Keratinocyte (primary cell): ENCODE data around the gene FAM136A. TPM values are rescaled to one million over a fixed set of nuclear protein-coding genes. Genes with fewer than 3 reads are reported as not detected.

Source experiments
- DNase-seq: peaks from one replicate; pipeline ENCODE4 v3.0.0-alpha.2; 2011; ENCODE audit warnings: low read depth, missing footprints, low spot score
- FAIRE-seq: peaks from 2 replicates; lab custom pipeline; 2011; peaks lifted over from hg19 to GRCh38; lab: Jason Lieb, UNC
- H2AFZ ChIP-seq: 2 replicates; pipeline ENCODE4 v1.6.0; 2012; ENCODE audit warnings: low read length, control low read depth, inconsistent platforms; ENCODE audit not compliant: control insufficient read depth
- H3K27ac ChIP-seq: 2 replicates; pipeline ENCODE4 v1.5.1; 2011; ENCODE audit warnings: low read length; ENCODE audit not compliant: control insufficient read depth, insufficient read depth
- H3K27me3 ChIP-seq: 3 replicates; pipeline ENCODE4 v1.6.0; 2011; ENCODE audit warnings: low read length; ENCODE audit not compliant: control insufficient read depth, insufficient read depth; ENCODE audit errors: extremely low read depth
- H3K36me3 ChIP-seq, 2 experiments: 2 replicates in 1 of 2; 3 replicates in 1 of 2; pipeline ENCODE4 v1.5.1; 2011; ENCODE audit warnings: low read length in 2 of 2, mild to moderate bottlenecking in 1 of 2; ENCODE audit not compliant: control insufficient read depth in 2 of 2, insufficient read depth in 2 of 2; ENCODE audit errors: extremely low read depth in 1 of 2
- H3K4me1 ChIP-seq: 3 replicates; pipeline ENCODE4 v1.5.1; 2011; ENCODE audit warnings: low read length; ENCODE audit not compliant: control insufficient read depth, insufficient read depth; ENCODE audit errors: extremely low read depth
- H3K4me2 ChIP-seq: 3 replicates; pipeline ENCODE4 v1.6.0; 2011; ENCODE audit warnings: low read depth, low read length; ENCODE audit not compliant: control insufficient read depth, insufficient read depth; ENCODE audit errors: extremely low read depth
- H3K4me3 ChIP-seq, 3 experiments: fragments of 200-600 bp in 1 of 3; sonication (generic) in 1 of 3; 2 replicates in 2 of 3; 3 replicates in 1 of 3; pipeline ENCODE4 v1.5.1; 2011 to 2016; ENCODE audit warnings: low read length in 3 of 3, mild to moderate bottlenecking in 3 of 3, control low read depth in 2 of 3, inconsistent platforms in 1 of 3, low read depth in 1 of 3, mixed read lengths in 1 of 3, mixed run types in 1 of 3, moderate library complexity in 1 of 3; ENCODE audit not compliant: control insufficient read depth in 2 of 3, insufficient read depth in 2 of 3; ENCODE audit errors: extremely low read depth in 1 of 3
- H3K79me2 ChIP-seq: 2 replicates; pipeline ENCODE4 v1.6.0; 2012; ENCODE audit warnings: low read length; ENCODE audit not compliant: control insufficient read depth, insufficient read depth
- H3K9ac ChIP-seq: 3 replicates; pipeline ENCODE4 v1.6.0; 2011; ENCODE audit warnings: low read length; ENCODE audit not compliant: control insufficient read depth, insufficient read depth; ENCODE audit errors: extremely low read depth
- H3K9me1 ChIP-seq: 3 replicates; pipeline ENCODE4 v1.6.0; 2011; ENCODE audit warnings: low read length; ENCODE audit not compliant: control insufficient read depth, insufficient read depth; ENCODE audit errors: extremely low read depth
- H3K9me3 ChIP-seq: 2 replicates; pipeline ENCODE4 v1.5.1; 2012; ENCODE audit warnings: low read depth, low read length; ENCODE audit not compliant: control insufficient read depth
- H4K20me1 ChIP-seq: 3 replicates; pipeline ENCODE4 v1.6.0; 2011; ENCODE audit warnings: low read length; ENCODE audit not compliant: control insufficient read depth, insufficient read depth; ENCODE audit errors: extremely low read depth
- EZH2 ChIP-seq: IDR thresholded peaks from one replicate; pipeline ENCODE4 v1.6.1; 2012; ENCODE audit warnings: inconsistent platforms, mild to moderate bottlenecking, low read length, moderate library complexity
- dilution Hi-C: fragments of 300-500 bp; cut with MboI; formaldehyde crosslinking; loops from one replicate; pipeline ENCODE4 v1.7.0; 2020; ENCODE audit warnings: low sequenced_read_pairs; ENCODE audit not compliant: extremely low pct_ligation_motif_present
- polyA minus RNA-seq, 3 experiments: library from RNA; depleted of rRNA, polyadenylated mRNA; stranded (reverse); fragments of >200 nt; gene quantifications; 1 replicate in 1 of 3; 2 replicates in 1 of 3; 3 replicates in 1 of 3; pipeline ENCODE4 v1.2.3, GENCODE V29; 2011
- polyA plus RNA-seq, 5 experiments: library from polyadenylated mRNA; depleted of rRNA in 3 of 5; stranded (reverse) in 3 of 5; stranded (forward) in 1 of 5; unstranded in 1 of 5; fragments of >200 nt; gene quantifications; 1 replicate in 1 of 5; 2 replicates in 3 of 5; 3 replicates in 1 of 5; pipeline versions ENCODE4 v1.2.1 to v1.2.3, GENCODE V29; 2011 to 2012; ENCODE audit warnings: missing spikeins in 2 of 5, low read depth in 1 of 5, low replicate concordance in 1 of 5
- TF ChIP-seq, protein P1 (sequence below), 3 experiments: IDR thresholded peaks in 1 of 3; conservative IDR thresholded peaks in 1 of 3; optimal IDR thresholded peaks in 1 of 3; 2 replicates in 2 of 3; 3 replicates in 1 of 3; pipeline versions ENCODE3 to v1.5.1; 2011; ENCODE audit warnings: low read length in 3 of 3, mild to moderate bottlenecking in 3 of 3, moderate library complexity in 2 of 3, control low read depth in 1 of 3, inconsistent platforms in 1 of 3; ENCODE audit not compliant: insufficient read depth in 2 of 3; ENCODE audit errors: extremely low read depth in 1 of 3

The FAM136A gene
- polyA plus RNA-seq, result 21.3 to 35.8 TPM (median 32.9 TPM) in 3 replicates
- 18.9 TPM for polyA plus RNA-seq (2011; ENCODE audit: low read depth)
- 21.1 and 28.1 TPM in 2 replicates for polyA plus RNA-seq (2011; cell fraction: cytosol; rRNA removed)
- 39.9 and 53.6 TPM in 2 replicates for polyA plus RNA-seq (2011; cell fraction: nucleus; rRNA removed)
- polyA plus RNA-seq (2012; ENCODE audit: low replicate concordance), result 22.4 and 34.3 TPM in 2 replicates
- polyA minus RNA-seq, result 7.6 to 13.0 TPM (median 11.1 TPM) in 3 replicates
- polyA minus RNA-seq (2011; cell fraction: cytosol; rRNA and poly(A)+ RNA removed), result 9.6 TPM
- 5.4 and 5.7 TPM in 2 replicates for polyA minus RNA-seq (2011; cell fraction: nucleus; rRNA and poly(A)+ RNA removed)

DNA sequence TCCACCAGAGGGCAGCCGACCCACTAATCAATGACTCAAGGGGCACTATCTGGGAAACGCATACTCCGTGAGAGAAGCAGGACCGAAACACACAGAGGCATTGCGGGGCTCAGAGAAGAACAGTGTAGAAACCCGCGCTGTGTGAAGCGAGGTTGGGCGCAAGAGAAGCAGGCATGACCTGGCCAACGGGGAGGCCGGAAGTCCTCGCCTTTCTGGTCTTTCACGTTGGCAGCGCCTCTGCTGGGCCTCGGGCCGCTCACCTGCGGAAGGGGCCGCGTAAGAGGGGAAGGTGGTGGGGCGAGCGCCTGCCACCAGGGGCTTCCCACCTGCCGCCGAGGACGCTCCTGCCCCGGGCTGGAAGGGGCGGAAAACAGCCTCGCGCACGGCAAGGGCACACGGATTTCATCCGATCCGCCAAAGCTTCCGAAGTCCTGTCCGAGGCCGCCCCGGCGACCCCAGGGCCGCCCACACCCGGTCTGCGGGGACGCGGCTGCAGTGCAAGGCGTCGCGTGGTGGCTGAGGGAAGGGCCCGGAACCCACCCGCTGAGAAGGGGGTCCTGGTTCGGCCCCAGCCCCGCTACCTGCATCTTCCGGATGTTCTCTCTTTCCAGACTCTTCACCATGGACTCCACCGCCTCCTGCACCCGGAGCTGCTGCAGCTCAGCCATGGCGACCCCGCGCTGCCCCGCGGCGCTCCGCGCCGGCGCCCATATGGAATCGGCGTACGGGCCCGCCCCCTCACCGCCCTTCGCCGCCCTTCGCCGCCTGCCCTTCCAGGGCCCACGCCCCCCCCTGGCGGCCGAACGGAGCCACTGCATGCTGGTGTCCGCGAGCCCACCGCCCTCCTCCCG is at the start of gene FAM136A:
TSS of gene FAM136A (minus strand) at position 724 of the 851 bp plus-strand sequence. CDS start at position 668, 56 bp downstream.
- H3K9ac ChIP-seq, result peak within 1 kb of the TSS; percentile 91
- H3K9me1 ChIP-seq, result no peaks in the 10 kb centered on the region
- no peak for FAIRE-seq
- DNase-seq, result no peak
- H3K27ac ChIP-seq, result peak within 1 kb of the TSS; percentile 72
- peaks cover 29% of the 10 kb centered on the region for H3K4me1 ChIP-seq
- dilution Hi-C loops, result loop anchor here (25.0 kb wide), 2 partner anchors 336 to 486 kb away; partner anchors contain the start of gene FIGLA
- H3K79me2 ChIP-seq, result peaks cover 12% of the 10 kb centered on the region
- peak within 1 kb of the TSS; percentile 92 for H2AFZ ChIP-seq
- peak within 1 kb of the TSS; percentile 67 for H3K4me2 ChIP-seq
- H3K4me3 ChIP-seq, result peak within 1 kb of the TSS; percentile 82 to 91 (median 84)
- H4K20me1 ChIP-seq, result no peaks in the 10 kb centered on the region
- no peaks in the 10 kb centered on the region for H3K27me3 ChIP-seq
- H3K36me3 ChIP-seq, result peaks cover 7 to 8% of the 10 kb centered on the region in 2 experiments
- no peaks in the 10 kb centered on the region for H3K9me3 ChIP-seq
- TF ChIP-seq EZH2, result no peak
- TF ChIP-seq, protein P1, sequence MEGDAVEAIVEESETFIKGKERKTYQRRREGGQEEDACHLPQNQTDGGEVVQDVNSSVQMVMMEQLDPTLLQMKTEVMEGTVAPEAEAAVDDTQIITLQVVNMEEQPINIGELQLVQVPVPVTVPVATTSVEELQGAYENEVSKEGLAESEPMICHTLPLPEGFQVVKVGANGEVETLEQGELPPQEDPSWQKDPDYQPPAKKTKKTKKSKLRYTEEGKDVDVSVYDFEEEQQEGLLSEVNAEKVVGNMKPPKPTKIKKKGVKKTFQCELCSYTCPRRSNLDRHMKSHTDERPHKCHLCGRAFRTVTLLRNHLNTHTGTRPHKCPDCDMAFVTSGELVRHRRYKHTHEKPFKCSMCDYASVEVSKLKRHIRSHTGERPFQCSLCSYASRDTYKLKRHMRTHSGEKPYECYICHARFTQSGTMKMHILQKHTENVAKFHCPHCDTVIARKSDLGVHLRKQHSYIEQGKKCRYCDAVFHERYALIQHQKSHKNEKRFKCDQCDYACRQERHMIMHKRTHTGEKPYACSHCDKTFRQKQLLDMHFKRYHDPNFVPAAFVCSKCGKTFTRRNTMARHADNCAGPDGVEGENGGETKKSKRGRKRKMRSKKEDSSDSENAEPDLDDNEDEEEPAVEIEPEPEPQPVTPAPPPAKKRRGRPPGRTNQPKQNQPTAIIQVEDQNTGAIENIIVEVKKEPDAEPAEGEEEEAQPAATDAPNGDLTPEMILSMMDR (optimal IDR thresholded peaks at IDR 0.05 in 1 of 3, IDR thresholded peaks at IDR 0.05 in 1 of 3, conservative IDR thresholded peaks at IDR 0.05 in 1 of 3; ENCODE audit: extremely low read depth in 1 of 3, insufficient read depth in 2 of 3, low read length in 3 of 3), result peak; percentile 53 to 93 (median 90)

DNA sequence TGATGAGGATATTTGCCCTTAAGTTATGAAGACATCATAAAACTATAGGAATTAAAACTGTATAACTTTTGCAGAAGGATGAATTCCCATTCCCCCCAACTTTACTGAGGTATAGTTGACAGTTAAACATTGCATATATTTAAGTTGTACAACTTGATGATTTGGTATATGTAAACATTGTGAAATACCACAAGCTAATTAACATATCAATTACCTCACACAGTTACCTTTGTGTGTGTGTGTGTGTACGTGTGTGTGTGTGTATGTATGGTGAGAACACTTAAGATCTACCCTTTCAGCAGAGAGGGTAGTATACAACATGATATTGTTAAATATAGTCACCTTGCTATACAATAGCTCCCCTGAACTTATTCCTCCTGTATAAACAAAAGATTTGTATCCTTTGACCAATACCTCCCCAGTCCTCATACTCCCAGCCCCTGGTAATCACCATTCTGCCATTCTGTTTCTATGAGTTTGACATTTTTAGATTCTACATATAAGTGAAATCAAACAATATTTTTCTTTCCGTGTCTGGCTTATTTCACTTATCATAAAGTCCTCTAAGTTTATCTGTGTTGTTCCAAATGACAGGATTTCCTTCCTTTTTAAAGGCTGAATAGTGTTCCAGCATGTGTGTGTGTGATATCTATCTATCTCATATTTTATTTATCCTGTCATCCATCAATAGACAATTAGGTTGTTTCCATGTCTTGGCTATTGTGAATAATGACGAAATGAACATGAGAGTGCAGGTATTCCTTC is 48.2 kb upstream of the FAM136A start:
- H2AFZ ChIP-seq, result no peak overlapping the region
- no peaks in the 10 kb centered on the region for H3K36me3 ChIP-seq
- H3K4me2 ChIP-seq, result no peak overlapping the region
- H4K20me1 ChIP-seq, result no peaks in the 10 kb centered on the region
- no peaks in the 10 kb centered on the region for H3K9me3 ChIP-seq
- no peak overlapping the region for H3K4me3 ChIP-seq
- dilution Hi-C loops, result no loop called here
- peaks cover 21% of the 10 kb centered on the region for H3K4me1 ChIP-seq
- H3K79me2 ChIP-seq, result no peaks in the 10 kb centered on the region
- H3K27me3 ChIP-seq, result no peaks in the 10 kb centered on the region
- FAIRE-seq (no peak), DNase-seq (no peak)
- no peaks in the 10 kb centered on the region for H3K9me1 ChIP-seq
- TF ChIP-seq, protein P1 (optimal IDR thresholded peaks at IDR 0.05 in 1 of 3, IDR thresholded peaks at IDR 0.05 in 1 of 3, conservative IDR thresholded peaks at IDR 0.05 in 1 of 3; ENCODE audit: extremely low read depth in 1 of 3, insufficient read depth in 2 of 3, low read length in 3 of 3), result no peak
- TF ChIP-seq EZH2, result no peak
- no peak overlapping the region for H3K27ac ChIP-seq
- H3K9ac ChIP-seq, result no peak overlapping the region
